Activated naive CD4-positive, alpha-beta T cell treated with anti-CD3 and anti-CD28 coated beads, Interleukin-2, amount 50 U/mL, for 24 hours (primary cell): Measurements from ENCODE around the gene SEMA4G.

Experiments
- H3K27ac Mint-ChIP-seq: one replicate; pipeline ENCODE4 v1.8.0; 2021; ENCODE audit warnings: mild to moderate bottlenecking, mixed read lengths
- H3K27me3 Mint-ChIP-seq: one replicate; pipeline ENCODE4 v1.8.0; 2021; ENCODE audit warnings: mixed read lengths
- H3K36me3 Mint-ChIP-seq: one replicate; pipeline ENCODE4 v1.8.0; 2021; ENCODE audit warnings: mixed read lengths
- H3K4me1 Mint-ChIP-seq: one replicate; pipeline ENCODE4 v1.8.0; 2021; ENCODE audit warnings: mixed read lengths
- H3K4me3 Mint-ChIP-seq: one replicate; pipeline ENCODE4 v1.8.0; 2021; ENCODE audit warnings: mild to moderate bottlenecking, mixed read lengths
- H3K9me3 Mint-ChIP-seq: one replicate; pipeline ENCODE4 v1.8.0; 2021; ENCODE audit warnings: mixed read lengths

The SEMA4G gene

DNA sequence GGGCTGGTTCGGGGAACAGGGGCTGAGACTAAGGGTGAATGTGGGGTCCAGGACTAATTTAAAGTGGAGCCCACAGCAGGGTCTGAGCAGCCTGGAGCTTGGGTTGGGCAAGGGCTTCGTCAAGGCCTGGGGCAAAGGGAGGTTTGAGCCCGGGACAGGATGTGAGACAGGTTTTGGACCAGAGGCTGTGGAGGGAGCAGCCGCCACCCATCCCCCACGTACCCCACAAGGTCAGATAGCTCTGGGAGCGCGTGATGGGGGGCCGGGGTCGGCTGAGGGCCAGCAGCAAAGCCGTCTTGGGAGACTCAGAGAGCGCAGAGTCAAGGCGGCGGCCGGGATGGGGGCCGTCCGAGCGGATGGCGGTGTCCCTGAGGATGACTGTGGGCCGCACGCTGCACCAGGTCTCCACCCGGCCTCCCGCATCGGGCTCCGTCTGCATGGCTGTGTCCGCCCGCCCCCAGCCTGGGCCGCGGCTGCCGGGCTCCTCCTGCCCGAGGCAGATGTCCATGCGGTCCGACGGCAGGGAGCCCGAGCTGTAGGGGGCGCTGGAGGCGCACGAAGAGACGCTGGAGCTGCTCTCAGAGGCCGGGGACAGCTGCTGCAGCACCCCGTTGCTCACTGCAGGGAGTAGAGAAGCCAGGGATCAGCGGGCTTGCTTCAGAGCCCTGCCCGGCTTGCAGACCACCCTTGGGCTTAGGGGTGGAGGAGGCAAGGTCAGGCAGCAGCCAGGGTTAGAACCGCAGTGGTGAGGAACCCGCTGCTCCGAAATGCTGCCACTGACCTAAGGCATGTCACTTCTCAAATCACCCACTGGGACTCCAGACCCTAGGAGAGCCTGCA, 49.5 kb downstream of the SEMA4G start:
- Mint-ChIP-seq H3K9me3 (no peaks in the 10 kb centered on the region), H3K36me3 (no peaks in the 10 kb centered on the region), H3K4me3 (no peak overlapping the region), H3K4me1 (peaks cover 13% of the 10 kb centered on the region), H3K27me3 (peaks cover 28% of the 10 kb centered on the region), H3K27ac (no peak overlapping the region)
